ENCODE data around the gene SALL4.

- TF ChIP-seq CTCF (IDR thresholded peaks at IDR 0.05) (no peak), EP300 (IDR thresholded peaks at IDR 0.05) (no peak), POLR2AphosphoS5 (IDR thresholded peaks at IDR 0.05) (no peak)
Observed at GRCh38 chr20:51812861-51813260, 10.5 kb upstream of the SALL4 start.

All from upper lobe of left lung (tissue), 4 donors.